HG02588 (cell line): ENCODE measurements around the gene TBC1D19.

Experiments
- ATAC-seq: cut with Tn5 transposase; IDR thresholded peaks from one replicate; pipeline ENCODE4 v1.9.1; 2021; ENCODE audit warnings: mild to moderate bottlenecking, moderate library complexity; ENCODE audit not compliant: unreplicated experiment

TBC1D19 gene

DNA sequence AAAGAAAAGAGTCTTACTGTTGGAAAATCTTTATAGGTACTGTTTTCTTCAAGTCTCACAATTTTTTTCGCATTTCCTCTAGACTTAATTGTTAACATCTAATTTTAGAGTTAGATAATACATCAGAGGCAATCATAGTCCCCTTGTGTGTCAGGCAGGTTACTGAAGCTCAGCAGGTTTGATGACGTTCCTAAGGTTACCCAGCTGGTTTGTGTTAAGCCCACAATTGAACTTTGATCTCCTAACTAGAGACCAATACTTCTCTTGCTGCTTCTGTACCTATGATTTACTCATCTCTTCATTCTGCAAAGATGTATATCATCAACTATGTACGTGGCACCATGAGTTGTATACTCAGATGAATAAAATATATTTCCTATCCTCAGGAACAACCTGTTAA lies 145.1 kb downstream of the TBC1D19 start:
- no peak for ATAC-seq

DNA sequence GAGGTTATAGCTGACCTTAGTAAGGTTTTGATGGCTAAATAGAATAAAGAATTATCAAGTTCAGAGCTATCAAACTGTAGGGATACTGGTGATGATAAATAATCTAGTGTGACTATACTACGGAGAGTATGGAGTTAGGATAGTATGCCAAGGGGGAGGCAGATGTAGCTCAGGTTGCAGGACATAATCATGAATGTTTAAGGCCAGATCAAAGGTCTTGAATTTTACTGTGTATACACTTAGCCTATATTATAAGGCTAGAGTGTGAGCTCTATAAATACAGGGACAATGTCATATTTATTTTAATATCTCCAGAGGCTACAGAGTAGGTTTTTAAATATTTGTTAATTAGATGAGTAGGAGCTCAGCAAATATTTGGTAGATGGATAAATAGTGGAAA lies 145.7 kb downstream of the TBC1D19 start:
- no peak for ATAC-seq

- peak; percentile 93 for ATAC-seq
Observed at GRCh38 chr4:26731351-26732035, 147.6 kb downstream of the TBC1D19 start.

DNA sequence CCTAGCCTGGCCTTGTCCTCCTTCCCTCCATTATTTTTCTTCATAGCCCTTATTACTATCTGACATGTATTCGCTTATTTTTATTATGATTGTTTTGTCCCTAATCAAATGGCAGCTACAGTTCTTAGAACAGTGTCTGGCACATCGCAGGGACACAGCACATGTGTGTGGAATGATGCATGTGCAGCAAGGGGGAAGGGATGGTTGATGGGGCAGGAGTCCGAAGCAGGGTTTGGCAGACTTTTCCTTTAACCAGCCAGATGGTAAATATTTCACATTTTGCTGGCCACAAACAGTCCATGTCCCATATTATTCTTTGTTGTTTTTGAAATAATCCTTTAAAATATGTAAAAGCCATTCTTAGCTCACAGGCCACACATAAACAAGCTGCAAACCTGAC lies 148.5 kb downstream of the TBC1D19 start:
- ATAC-seq: no peak

DNA sequence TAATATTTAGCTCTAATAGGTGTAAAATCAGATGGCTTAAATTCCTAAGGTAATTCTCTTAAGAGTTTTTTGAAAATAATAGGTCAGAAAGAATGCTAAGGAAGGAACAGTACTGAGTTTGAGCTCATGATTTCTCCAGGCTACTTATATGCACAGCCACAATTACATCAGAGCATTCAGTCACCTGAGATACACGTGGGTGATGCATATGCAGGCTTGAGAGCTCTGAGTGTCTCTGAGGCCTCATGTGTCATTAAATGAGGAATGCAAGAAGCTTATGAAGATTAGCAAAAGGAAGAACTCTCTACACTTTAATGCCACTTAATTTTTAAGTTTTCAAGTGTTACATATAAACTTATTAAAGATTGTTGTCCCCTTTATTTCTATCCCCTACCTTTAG lies 152.7 kb downstream of the TBC1D19 start:
- ATAC-seq: no peak

DNA sequence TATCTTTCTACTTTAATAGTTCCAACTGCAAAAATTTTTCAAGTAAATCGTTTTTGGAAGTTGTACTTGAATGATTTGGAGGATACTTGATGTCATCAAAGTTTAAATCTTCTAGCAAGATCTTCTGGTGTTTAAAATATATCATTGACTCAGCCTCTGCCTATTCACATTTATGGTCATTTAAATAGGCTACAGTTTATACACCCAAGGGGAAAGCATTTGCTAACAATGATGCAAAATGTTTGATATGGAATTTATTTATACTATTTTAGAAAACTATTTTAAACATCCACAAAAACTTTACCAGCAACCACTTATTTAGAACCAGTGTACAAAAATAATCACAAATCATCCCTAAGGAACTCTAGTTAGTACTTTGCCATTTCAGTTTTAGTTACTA lies 153.5 kb downstream of the TBC1D19 start:
- no peak for ATAC-seq

DNA sequence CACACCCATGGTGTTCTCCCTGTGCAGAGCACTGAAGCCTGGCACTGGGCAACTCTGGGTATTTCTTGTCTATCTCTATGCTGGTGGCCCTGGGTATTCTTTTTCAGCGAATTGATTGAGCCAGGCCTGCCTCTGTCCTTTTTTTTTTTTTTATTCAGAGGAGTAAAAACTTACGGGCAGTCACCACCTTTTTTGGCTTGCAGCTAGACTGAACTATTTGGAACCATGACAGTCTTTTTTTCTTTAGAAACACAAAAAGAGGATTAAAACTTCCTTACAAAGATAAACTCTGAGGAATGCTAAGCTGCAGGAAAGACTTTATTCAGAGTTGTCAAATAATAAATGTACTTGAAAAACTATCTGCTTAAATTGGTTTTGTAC lies 157.6 kb downstream of the TBC1D19 start:
- no peak for ATAC-seq

GRCh38 chr4:26746802-26747213 lies 162.9 kb downstream of the TBC1D19 start:
- ATAC-seq: peak; percentile 100

- no peak for ATAC-seq
Observed at GRCh38 chr4:26748811-26749210, 164.9 kb downstream of the TBC1D19 start.

DNA sequence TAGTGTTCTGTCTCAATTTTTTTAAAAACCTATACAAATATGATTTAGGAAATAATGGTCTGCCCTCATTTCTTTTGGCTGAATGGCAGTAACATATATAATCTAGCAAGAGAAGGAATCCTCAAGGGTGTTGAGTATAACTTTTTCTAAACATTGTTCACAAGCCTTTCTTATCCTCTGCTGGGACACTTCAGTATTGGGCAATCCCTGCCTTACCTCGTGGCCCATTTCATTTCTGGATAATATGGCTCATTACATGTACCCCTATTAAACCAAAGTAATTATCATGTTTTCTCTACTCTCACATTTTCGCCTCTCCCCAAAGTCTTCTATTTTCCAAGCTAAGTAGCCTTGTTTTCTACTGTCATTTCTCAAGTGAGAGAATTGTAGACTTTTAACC lies 166.0 kb downstream of the TBC1D19 start:
- no peak for ATAC-seq

- ATAC-seq: no peak
Observed at GRCh38 chr4:26751004-26751403, 167.1 kb downstream of the TBC1D19 start.

GRCh38 chr4:26751838-26752237 lies 168.0 kb downstream of the TBC1D19 start:
- peak; percentile 92 for ATAC-seq

DNA sequence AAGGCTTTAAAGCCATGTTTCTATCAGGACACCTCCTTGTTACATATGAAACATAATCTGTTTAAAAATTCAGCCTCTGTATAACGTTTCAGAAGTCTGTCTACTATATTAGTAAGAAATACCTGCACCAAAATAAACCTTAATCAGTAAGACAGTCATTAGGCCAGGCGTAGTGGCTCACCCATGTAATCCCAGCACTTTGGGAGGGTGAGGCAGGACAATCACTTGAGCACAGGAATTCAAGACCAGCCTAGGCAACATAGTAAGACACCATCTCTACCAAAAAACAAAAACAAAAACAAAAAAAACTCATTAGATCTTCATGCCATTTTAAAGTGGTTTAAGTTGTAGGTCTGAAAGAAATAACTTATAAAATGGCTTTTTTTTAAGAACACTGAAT lies 169.3 kb downstream of the TBC1D19 start:
- ATAC-seq: no peak

DNA sequence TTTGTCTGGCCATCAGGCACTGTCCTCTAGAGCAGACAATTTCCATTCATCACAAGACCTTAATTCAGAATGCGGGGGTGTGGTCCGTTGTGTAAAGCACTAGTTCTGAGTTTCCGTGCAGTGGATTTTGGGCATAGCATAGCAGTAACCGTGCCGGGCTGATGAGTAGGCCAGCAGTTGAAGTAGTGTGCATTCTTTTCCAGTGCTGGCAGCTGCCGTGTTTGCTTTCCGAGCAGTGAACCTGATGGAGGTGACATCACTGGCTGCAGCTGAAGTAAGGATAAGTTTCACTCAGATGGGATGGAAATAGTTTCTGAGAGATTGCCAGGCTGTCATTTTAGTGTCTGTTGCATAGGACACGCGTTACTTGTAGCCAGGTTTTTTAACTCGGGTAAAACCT lies 169.7 kb downstream of the TBC1D19 start:
- ATAC-seq: no peak

- no peak for ATAC-seq
Observed at GRCh38 chr4:26757751-26758150, 173.9 kb downstream of the TBC1D19 start.

- ATAC-seq: no peak
Observed at GRCh38 chr4:26758899-26759298, 175.0 kb downstream of the TBC1D19 start.

GRCh38 chr4:26762650-26763049 lies 178.8 kb downstream of the TBC1D19 start:
- ATAC-seq: no peak

- no peak for ATAC-seq
Observed at GRCh38 chr4:26763063-26763462, 179.2 kb downstream of the TBC1D19 start.

- no peak for ATAC-seq
Observed at GRCh38 chr4:26763648-26764047, 179.8 kb downstream of the TBC1D19 start.

GRCh38 chr4:26764231-26764630 lies 180.3 kb downstream of the TBC1D19 start:
- ATAC-seq: no peak

GRCh38 chr4:26765515-26765914 lies 181.6 kb downstream of the TBC1D19 start:
- no peak for ATAC-seq

- ATAC-seq: no peak
Observed at GRCh38 chr4:26766141-26766540, 182.3 kb downstream of the TBC1D19 start.
